Endothelial cell of umbilical vein (primary cell): ENCODE results near the gene CIZ1. TPM values are rescaled to one million over a fixed set of nuclear protein-coding genes. Genes with fewer than 3 reads are reported as not detected.

ENCODE experiments used
- BruUV-seq: library from RNA; stranded (reverse); fragments of 400-500 nt; replicated peaks from 2 replicates; lab custom pipeline; 2021; lab: Mats Ljungman, UMichigan
- CTCF ChIA-PET: fragments of 300-600, 350-600 bp; sonication (Branson Sonifier 250); formaldehyde crosslinking; loops from one replicate; lab custom pipeline; 2021; ENCODE audit warnings: antibody characterized with exemption, inconsistent platforms; lab: Charles Lee
- POLR2A ChIA-PET: fragments of 300-600, 350-600 bp; sonication (Branson Sonifier 250); formaldehyde crosslinking; loops from one replicate; lab custom pipeline; 2021; ENCODE audit warnings: antibody characterized with exemption, inconsistent platforms; lab: Charles Lee
- DNase-seq: peaks from one replicate; pipeline ENCODE4 v3.0.0-alpha.2; 2011; ENCODE audit warnings: low read depth, low spot score
- FAIRE-seq: peaks from 2 replicates; lab custom pipeline; 2011; peaks lifted over from hg19 to GRCh38; lab: Jason Lieb, UNC
- H2AFZ ChIP-seq: 2 replicates; pipeline ENCODE4 v1.6.0; 2012; ENCODE audit warnings: low read depth, low read length, control low read depth, inconsistent platforms
- H3K27ac ChIP-seq: 2 replicates; pipeline ENCODE4 v1.5.1; 2011; ENCODE audit warnings: low read depth, mild to moderate bottlenecking, control low read depth, low read length, moderate library complexity; ENCODE audit not compliant: insufficient read depth
- H3K27me3 ChIP-seq, 2 experiments: 2 replicates each; pipeline versions ENCODE4 v1.6.0 to v1.6.1; 2011; ENCODE audit warnings: low read length in 2 of 2, mixed read lengths in 1 of 2; ENCODE audit not compliant: control insufficient read depth in 2 of 2, insufficient read depth in 2 of 2
- H3K36me3 ChIP-seq, 2 experiments: 2 replicates in 1 of 2; 3 replicates in 1 of 2; pipeline ENCODE4 v1.5.1; 2011; ENCODE audit warnings: low read length in 2 of 2, mild to moderate bottlenecking in 1 of 2, moderate library complexity in 1 of 2; ENCODE audit not compliant: control insufficient read depth in 2 of 2, insufficient read depth in 2 of 2; ENCODE audit errors: extremely low read depth in 1 of 2
- H3K4me1 ChIP-seq: 3 replicates; pipeline ENCODE4 v1.5.1; 2011; ENCODE audit warnings: mild to moderate bottlenecking, low read length; ENCODE audit not compliant: control insufficient read depth, insufficient read depth; ENCODE audit errors: extremely low read depth
- H3K4me2 ChIP-seq: 2 replicates; pipeline ENCODE4 v1.6.1; 2011; ENCODE audit warnings: low read length, control low read depth, mixed read lengths; ENCODE audit not compliant: insufficient read depth
- H3K4me3 ChIP-seq, 3 experiments: fragments of 200-600 bp in 1 of 3; sonication (generic), shearing (Covaris generic) in 1 of 3; replicated peaks in 1 of 3; 2 replicates each; pipeline ENCODE4 v1.5.1; 2011 to 2016; ENCODE audit warnings: control low read depth in 3 of 3, low read length in 3 of 3, mild to moderate bottlenecking in 2 of 3, inconsistent platforms in 1 of 3, low read depth in 1 of 3, moderate library complexity in 1 of 3; ENCODE audit not compliant: insufficient read depth in 1 of 3
- H3K79me2 ChIP-seq: 2 replicates; pipeline ENCODE4 v1.6.0; 2012; ENCODE audit warnings: low read length, inconsistent platforms; ENCODE audit not compliant: control insufficient read depth, insufficient read depth
- H3K9ac ChIP-seq: replicated peaks from 2 replicates; pipeline ENCODE3; 2011; ENCODE audit warnings: low read length, control low read depth; ENCODE audit not compliant: insufficient read depth; ENCODE audit errors: extremely low read depth
- H3K9me1 ChIP-seq: replicated peaks from 3 replicates; pipeline ENCODE4 v1.6.0; 2011; ENCODE audit warnings: mild to moderate bottlenecking, low read length; ENCODE audit not compliant: control insufficient read depth, insufficient read depth; ENCODE audit errors: extremely low read depth
- H3K9me3 ChIP-seq: replicated peaks from 2 replicates; pipeline ENCODE4 v1.5.1; 2012; ENCODE audit warnings: low read length, inconsistent platforms; ENCODE audit not compliant: control insufficient read depth, insufficient read depth
- H4K20me1 ChIP-seq: replicated peaks from 2 replicates; pipeline ENCODE3; 2011; ENCODE audit warnings: mild to moderate bottlenecking, low read length; ENCODE audit not compliant: control insufficient read depth, insufficient read depth; ENCODE audit errors: extremely low read depth
- EZH2 ChIP-seq: IDR thresholded peaks from 2 replicates; pipeline ENCODE4 v1.6.1; 2012; ENCODE audit warnings: borderline replicate concordance, low read depth, mild to moderate bottlenecking, moderate library complexity, low read length, inconsistent platforms; ENCODE audit not compliant: severe bottlenecking
- FOS ChIP-seq: IDR thresholded peaks from 2 replicates; pipeline ENCODE4 v1.6.1; 2011; ENCODE audit warnings: mild to moderate bottlenecking, low read length, moderate library complexity, borderline replicate concordance; ENCODE audit not compliant: insufficient read depth
- GATA2 ChIP-seq: IDR thresholded peaks from 2 replicates; pipeline ENCODE4 v1.7.0; 2011; ENCODE audit warnings: low read depth, mild to moderate bottlenecking, moderate library complexity, mixed read lengths, low read length; ENCODE audit not compliant: insufficient read length, insufficient read depth
- JUN ChIP-seq: IDR thresholded peaks from 2 replicates; pipeline ENCODE4 v1.6.1; 2011; ENCODE audit warnings: borderline replicate concordance, low read depth; ENCODE audit not compliant: insufficient read length, insufficient read depth
- MAX ChIP-seq: IDR thresholded peaks from 2 replicates; pipeline ENCODE4 v1.6.1; 2011; ENCODE audit not compliant: insufficient read depth, insufficient read length
- MYC ChIP-seq: IDR thresholded peaks from one replicate; pipeline ENCODE4 v1.6.1; 2011; ENCODE audit warnings: mild to moderate bottlenecking, low read depth, low read length
- POLR2A ChIP-seq: IDR thresholded peaks from 2 replicates; pipeline ENCODE4 v1.6.1; 2012; ENCODE audit warnings: low read depth, mild to moderate bottlenecking, control low read depth, low read length
- POLR2AphosphoS5 ChIP-seq: IDR thresholded peaks from 2 replicates; pipeline ENCODE4 v1.6.1; 2012; ENCODE audit warnings: low read depth, mild to moderate bottlenecking, control low read depth, low read length, moderate library complexity; ENCODE audit not compliant: insufficient read depth
- dilution Hi-C: fragments of 300-500 bp; cut with MboI; formaldehyde crosslinking; loops from one replicate; pipeline ENCODE4 v1.15.0; 2019; ENCODE audit warnings: low sequenced_read_pairs; ENCODE audit not compliant: extremely low pct_ligation_motif_present
- intact Hi-C: fragments of 100-400 bp; cut with micrococcal nuclease; formaldehyde crosslinking; loops from one replicate; pipeline ENCODE4 v1.10.0; 2022
- polyA plus RNA-seq, 4 experiments: library from polyadenylated mRNA; depleted of rRNA in 3 of 4; stranded (reverse) in 3 of 4; unstranded in 1 of 4; fragments of >200 nt; gene quantifications; 2 replicates each; pipeline versions ENCODE4 v1.2.1 to v1.2.3, GENCODE V29; 2011 to 2012; ENCODE audit warnings: missing spikeins in 1 of 4
- total RNA-seq: library from RNA; stranded (reverse); gene quantifications from 2 replicates; pipeline ENCODE4 v1.2.3, GENCODE V29; 2021
- TF ChIP-seq, protein P1 (sequence below), 2 donors: IDR thresholded peaks; 1 replicate in 1 of 2; 2 replicates in 1 of 2; pipeline ENCODE4 v1.5.1; 2011; ENCODE audit warnings: low read length in 2 of 2, mild to moderate bottlenecking in 2 of 2, moderate library complexity in 2 of 2, control low read depth in 1 of 2, inconsistent platforms in 1 of 2, low read depth in 1 of 2; ENCODE audit not compliant: insufficient read depth in 1 of 2; ENCODE audit errors: extremely low read depth in 1 of 2

Gene CIZ1
- total and polyA plus RNA-seq, 2 donors (not counting 3 experiments of a cell fraction or from before 2014, with no cell fraction given), result 88.3 to 150 TPM

DNA sequence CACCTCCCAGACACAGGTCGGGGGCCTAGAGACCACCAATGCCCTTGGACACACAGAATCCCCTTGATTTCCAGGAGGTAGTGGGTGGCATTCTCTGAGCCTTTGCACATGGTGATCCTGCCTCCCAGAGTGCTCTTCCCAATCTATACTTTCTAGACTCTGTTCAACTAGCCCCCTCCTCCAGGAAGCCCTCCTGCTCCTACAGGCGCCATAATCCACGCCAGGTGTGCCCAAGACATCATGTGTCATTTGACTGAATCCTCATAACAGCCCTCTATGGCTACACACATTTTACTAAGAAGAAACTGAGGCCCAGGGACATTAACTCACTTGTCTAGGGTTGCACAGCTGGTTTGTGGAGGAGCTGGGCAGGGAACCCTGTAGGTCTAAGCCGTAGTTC is 24.2 kb downstream of the CIZ1 start:
- POLR2A ChIA-PET, result no interaction called here
- no peaks in the 10 kb centered on the region for H3K9me3 ChIP-seq
- CTCF ChIA-PET, result no interaction called here
- FAIRE-seq (no peak), DNase-seq (no peak)
- no peak overlapping the region for H3K4me2 ChIP-seq
- no peaks in the 10 kb centered on the region for H3K9me1 ChIP-seq
- no peaks in the 10 kb centered on the region for H4K20me1 ChIP-seq
- dilution Hi-C loops, result no loop called here
- no peak overlapping the region for H3K4me3 ChIP-seq
- intact Hi-C loops, result no loop called here
- no peak overlapping the region for H2AFZ ChIP-seq
- no TSS peak for BruUV-seq
- no peaks in the 10 kb centered on the region for H3K27me3 ChIP-seq
- peaks cover 8 to 63% of the 10 kb centered on the region in 2 experiments for H3K36me3 ChIP-seq
- no peak for TF ChIP-seq GATA2
- no peak for TF ChIP-seq JUN
- no peak for TF ChIP-seq MAX
- no peak for TF ChIP-seq POLR2A
- TF ChIP-seq, protein P1, sequence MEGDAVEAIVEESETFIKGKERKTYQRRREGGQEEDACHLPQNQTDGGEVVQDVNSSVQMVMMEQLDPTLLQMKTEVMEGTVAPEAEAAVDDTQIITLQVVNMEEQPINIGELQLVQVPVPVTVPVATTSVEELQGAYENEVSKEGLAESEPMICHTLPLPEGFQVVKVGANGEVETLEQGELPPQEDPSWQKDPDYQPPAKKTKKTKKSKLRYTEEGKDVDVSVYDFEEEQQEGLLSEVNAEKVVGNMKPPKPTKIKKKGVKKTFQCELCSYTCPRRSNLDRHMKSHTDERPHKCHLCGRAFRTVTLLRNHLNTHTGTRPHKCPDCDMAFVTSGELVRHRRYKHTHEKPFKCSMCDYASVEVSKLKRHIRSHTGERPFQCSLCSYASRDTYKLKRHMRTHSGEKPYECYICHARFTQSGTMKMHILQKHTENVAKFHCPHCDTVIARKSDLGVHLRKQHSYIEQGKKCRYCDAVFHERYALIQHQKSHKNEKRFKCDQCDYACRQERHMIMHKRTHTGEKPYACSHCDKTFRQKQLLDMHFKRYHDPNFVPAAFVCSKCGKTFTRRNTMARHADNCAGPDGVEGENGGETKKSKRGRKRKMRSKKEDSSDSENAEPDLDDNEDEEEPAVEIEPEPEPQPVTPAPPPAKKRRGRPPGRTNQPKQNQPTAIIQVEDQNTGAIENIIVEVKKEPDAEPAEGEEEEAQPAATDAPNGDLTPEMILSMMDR (IDR thresholded peaks at IDR 0.05; ENCODE audit: extremely low read depth in 1 of 2, insufficient read depth in 1 of 2, low read depth in 1 of 2, low read length in 2 of 2), result no peak
- no peak for TF ChIP-seq MYC
- TF ChIP-seq POLR2AphosphoS5, result no peak
- no peak for TF ChIP-seq FOS
- no peak for TF ChIP-seq EZH2
- H3K4me1 ChIP-seq, result no peaks in the 10 kb centered on the region
- no peak overlapping the region for H3K27ac ChIP-seq
- no peak overlapping the region for H3K9ac ChIP-seq
- no peaks in the 10 kb centered on the region for H3K79me2 ChIP-seq
